Transverse colon (tissue), 4 donors: ENCODE data around the gene MUC4.

Experiments used
- EP300 ChIP-seq: sonication (generic); formaldehyde crosslinking; IDR thresholded peaks from one replicate; pipeline ENCODE4 v1.6.1; 2017; ENCODE audit warnings: antibody characterized with exemption, low read depth
- POLR2A ChIP-seq: fragments of 450-650 bp; IDR thresholded peaks from one replicate; pipeline ENCODE4 v1.6.1; 2016; ENCODE audit warnings: antibody characterized with exemption, mild to moderate bottlenecking, moderate library complexity
- POLR2AphosphoS5 ChIP-seq, 3 donors: sonication (generic); formaldehyde crosslinking; IDR thresholded peaks; one replicate each; pipeline ENCODE4 v1.6.1; 2016; ENCODE audit warnings: antibody characterized with exemption in 3 of 3
- TF ChIP-seq, protein P1 (sequence below), 5 experiments: fragments of 200-600 bp in 3 of 5; fragments of 450-650 bp in 2 of 5; sonication (generic) in 3 of 5; IDR thresholded peaks; 1 replicate in 2 of 5; 2 replicates in 3 of 5; pipeline ENCODE4 v1.5.1; 2016 to 2017; ENCODE audit warnings: antibody characterized with exemption in 5 of 5, inconsistent platforms in 3 of 5, mild to moderate bottlenecking in 2 of 5, moderate library complexity in 1 of 5

DNA sequence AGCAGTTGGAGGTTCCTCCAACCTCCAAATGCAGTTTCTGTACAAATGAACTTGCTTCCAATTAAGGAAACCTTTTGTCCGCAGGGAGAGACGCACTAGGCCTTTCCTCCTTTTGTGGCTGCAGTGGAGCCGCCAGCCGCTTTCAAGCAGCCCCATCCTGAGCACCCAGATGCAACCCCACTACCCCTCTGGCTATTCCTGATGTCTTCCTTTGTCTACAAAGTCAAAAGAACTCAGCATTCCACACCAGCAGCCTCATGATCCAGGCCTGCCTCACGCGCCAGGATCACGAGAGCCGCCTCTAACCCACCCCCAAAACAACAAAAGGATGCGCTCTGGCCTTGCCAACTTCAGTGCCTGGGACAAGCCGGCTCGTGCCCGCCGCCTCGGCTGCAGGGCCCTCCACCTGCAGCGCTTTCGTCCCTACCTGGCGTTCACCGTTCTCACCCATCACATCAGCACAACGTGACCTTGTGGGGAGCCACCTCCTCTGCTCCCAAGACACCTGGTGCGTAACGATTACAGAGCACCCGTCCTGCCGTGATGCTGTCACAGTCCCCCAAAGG lies 48.2 kb upstream of the MUC4 start:
- TF ChIP-seq, protein P1, sequence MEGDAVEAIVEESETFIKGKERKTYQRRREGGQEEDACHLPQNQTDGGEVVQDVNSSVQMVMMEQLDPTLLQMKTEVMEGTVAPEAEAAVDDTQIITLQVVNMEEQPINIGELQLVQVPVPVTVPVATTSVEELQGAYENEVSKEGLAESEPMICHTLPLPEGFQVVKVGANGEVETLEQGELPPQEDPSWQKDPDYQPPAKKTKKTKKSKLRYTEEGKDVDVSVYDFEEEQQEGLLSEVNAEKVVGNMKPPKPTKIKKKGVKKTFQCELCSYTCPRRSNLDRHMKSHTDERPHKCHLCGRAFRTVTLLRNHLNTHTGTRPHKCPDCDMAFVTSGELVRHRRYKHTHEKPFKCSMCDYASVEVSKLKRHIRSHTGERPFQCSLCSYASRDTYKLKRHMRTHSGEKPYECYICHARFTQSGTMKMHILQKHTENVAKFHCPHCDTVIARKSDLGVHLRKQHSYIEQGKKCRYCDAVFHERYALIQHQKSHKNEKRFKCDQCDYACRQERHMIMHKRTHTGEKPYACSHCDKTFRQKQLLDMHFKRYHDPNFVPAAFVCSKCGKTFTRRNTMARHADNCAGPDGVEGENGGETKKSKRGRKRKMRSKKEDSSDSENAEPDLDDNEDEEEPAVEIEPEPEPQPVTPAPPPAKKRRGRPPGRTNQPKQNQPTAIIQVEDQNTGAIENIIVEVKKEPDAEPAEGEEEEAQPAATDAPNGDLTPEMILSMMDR (IDR thresholded peaks at IDR 0.05), result no peak
- TF ChIP-seq POLR2A (no peak), EP300 (no peak), POLR2AphosphoS5 (IDR thresholded peaks at IDR 0.05) (no peak)
